SKM-1 (cell line): ENCODE measurements around the gene BMERB1.

Experiments used
- DNase-seq: peaks from one replicate; lab custom pipeline; 2025; ENCODE audit not compliant: unreplicated experiment; lab: John Stamatoyannopoulos, UW

The BMERB1 gene

GRCh38 chr16:15607700-15608396 lies 173.5 kb downstream of the BMERB1 start:
- DNase-seq: no peak

- no peak for DNase-seq
These were observed 174.3 kb downstream of the BMERB1 start for GRCh38 chr16:15608398-15609285.

- DNase-seq: no peak
These were observed 174.9 kb downstream of the BMERB1 start for GRCh38 chr16:15609286-15609649.

GRCh38 chr16:15610369-15610871 lies 176.0 kb downstream of the BMERB1 start:
- no peak for DNase-seq

- DNase-seq: no peak
These were observed 177.2 kb downstream of the BMERB1 start for GRCh38 chr16:15611610-15612009.

- DNase-seq: no peak
These were observed 179.3 kb downstream of the BMERB1 start for GRCh38 chr16:15613676-15614075.

GRCh38 chr16:15616012-15616411 lies 181.6 kb downstream of the BMERB1 start:
- DNase-seq: no peak

GRCh38 chr16:15616475-15617165 lies 182.2 kb downstream of the BMERB1 start:
- no peak for DNase-seq

GRCh38 chr16:15617901-15618300 lies 183.5 kb downstream of the BMERB1 start:
- no peak for DNase-seq

- no peak for DNase-seq
These were observed 184.0 kb downstream of the BMERB1 start for GRCh38 chr16:15618392-15618791.

GRCh38 chr16:15620611-15621195 lies 186.3 kb downstream of the BMERB1 start:
- no peak for DNase-seq

- DNase-seq: no peak
These were observed 187.1 kb downstream of the BMERB1 start for GRCh38 chr16:15621456-15621855.

- no peak for DNase-seq
These were observed 187.5 kb downstream of the BMERB1 start for GRCh38 chr16:15621889-15622288.

- no peak for DNase-seq
These were observed 197.5 kb downstream of the BMERB1 start for GRCh38 chr16:15631730-15632409.

GRCh38 chr16:15635926-15636325 lies 201.5 kb downstream of the BMERB1 start:
- no peak for DNase-seq

GRCh38 chr16:15636392-15636873 lies 202.0 kb downstream of the BMERB1 start:
- no peak for DNase-seq
